Naive thymus-derived CD8-positive, alpha-beta T cell (primary cell): Measurements from ENCODE around the gene LAMP2. TPM values are rescaled to one million over a fixed set of nuclear protein-coding genes. Genes with fewer than 3 reads are reported as not detected.

Experiments used
- ATAC-seq, 2 donors: fragments of 150-1000 bp; cut with Tn5 transposase in 1 of 2; sonication (Bioruptor Pico), chemical (Tn5 transposase) in 1 of 2; 1 replicate in 1 of 2; 2 replicates in 1 of 2; pipeline ENCODE4 v1.10.0; 2021; ENCODE audit warnings: mild to moderate bottlenecking in 2 of 2, moderate library complexity in 2 of 2
- POLR2A ChIA-PET: fragments of 350-600 bp; sonication (Branson Sonifier 250); formaldehyde crosslinking; loops from one replicate; lab custom pipeline; 2021; ENCODE audit warnings: antibody characterized with exemption; lab: Charles Lee
- DNase-seq, 10 donors: peaks; one replicate each; pipeline versions ENCODE4 v3.0.0 to v3.0.0-alpha.2; 2020 to 2022
- H3K27ac Mint-ChIP-seq, 10 donors: one replicate each; pipeline ENCODE4 v1.8.0; 2020 to 2022; ENCODE audit warnings: mild to moderate bottlenecking in 10 of 10, mixed read lengths in 10 of 10, moderate library complexity in 4 of 10, inconsistent platforms in 1 of 10
- H3K27me3 Mint-ChIP-seq, 5 donors: one replicate each; pipeline ENCODE4 v1.8.0; 2021 to 2022; ENCODE audit warnings: mixed read lengths in 5 of 5
- H3K36me3 Mint-ChIP-seq, 3 donors: one replicate each; pipeline ENCODE4 v1.8.0; 2020 to 2022; ENCODE audit warnings: mixed read lengths in 3 of 3, mild to moderate bottlenecking in 2 of 3, inconsistent platforms in 1 of 3
- H3K4me1 Mint-ChIP-seq, 4 donors: one replicate each; pipeline ENCODE4 v1.8.0; 2021 to 2022; ENCODE audit warnings: mixed read lengths in 4 of 4
- H3K4me3 Mint-ChIP-seq, 10 donors: one replicate each; pipeline ENCODE4 v1.8.0; 2020 to 2022; ENCODE audit warnings: mild to moderate bottlenecking in 10 of 10, mixed read lengths in 10 of 10, moderate library complexity in 6 of 10, inconsistent platforms in 1 of 10
- H3K9me3 Mint-ChIP-seq, 9 donors: one replicate each; pipeline ENCODE4 v1.8.0; 2020 to 2022; ENCODE audit warnings: mixed read lengths in 9 of 9, mild to moderate bottlenecking in 3 of 9, inconsistent platforms in 1 of 9, moderate library complexity in 1 of 9
- polyA plus RNA-seq, 3 donors: library from polyadenylated mRNA; unstranded; fragments of 300-500 nt; fragmentation: Illumina TruSeq; gene quantifications; one replicate each; pipeline ENCODE4 v1.2.3, GENCODE V29; 2021
- total RNA-seq, 8 experiments: library from RNA in 2 of 8; stranded (reverse) in 2 of 8; gene quantifications; one replicate each; pipeline ENCODE4 v1.2.3 and lab custom pipeline; 2021 to 2026

Gene LAMP2
- total and polyA plus RNA-seq, 5 experiments from 2014 or later, result 39.2 to 78.3 (median 61.3) TPM

DNA sequence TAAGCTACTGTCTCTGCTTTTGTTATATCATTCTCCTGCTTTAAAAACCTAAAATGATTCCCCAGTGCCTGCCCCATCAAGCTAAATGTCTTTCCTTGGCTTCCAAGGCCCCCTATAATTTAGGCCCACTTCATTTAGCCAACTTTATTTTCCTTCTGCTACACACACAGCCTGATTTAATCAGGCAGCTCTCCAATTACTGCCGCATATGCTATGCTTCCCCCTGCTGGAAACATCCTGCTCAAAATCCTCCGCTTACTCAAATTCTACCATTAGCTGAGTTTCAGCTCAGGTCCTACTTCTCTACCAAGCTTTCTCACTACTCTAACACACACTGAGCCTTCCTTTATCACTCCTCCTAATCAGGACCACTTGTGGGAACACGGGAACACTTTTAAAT is 17.0 kb downstream of the LAMP2 start:
- Mint-ChIP-seq H3K27ac (peak overlapping the region in 6 of 10 donors; percentile 7 to 65 (median 35)), H3K4me3 (peak overlapping the region in 2 of 10 donors; percentile 1 to 36), H3K9me3 (no peaks in the 10 kb centered on the region), H3K27me3 (no peaks in the 10 kb centered on the region), H3K4me1 (peaks cover 7 to 25% (median 14%) of the 10 kb centered on the region in 4 donors), H3K36me3 (peaks cover 0 to 44% (median 4%) of the 10 kb centered on the region in 3 donors)
- POLR2A ChIA-PET, result interaction anchor here (1.3 to 1.8 kb wide), 3 partner anchors 10 to 108 kb away, joined by 3 to 5 read pairs (median 4); no protein-coding TSS in a partner anchor
- DNase-seq, result peak in 2 of 10 donors; percentile 23 to 24
- peak; percentile 27 to 57 for ATAC-seq

DNA sequence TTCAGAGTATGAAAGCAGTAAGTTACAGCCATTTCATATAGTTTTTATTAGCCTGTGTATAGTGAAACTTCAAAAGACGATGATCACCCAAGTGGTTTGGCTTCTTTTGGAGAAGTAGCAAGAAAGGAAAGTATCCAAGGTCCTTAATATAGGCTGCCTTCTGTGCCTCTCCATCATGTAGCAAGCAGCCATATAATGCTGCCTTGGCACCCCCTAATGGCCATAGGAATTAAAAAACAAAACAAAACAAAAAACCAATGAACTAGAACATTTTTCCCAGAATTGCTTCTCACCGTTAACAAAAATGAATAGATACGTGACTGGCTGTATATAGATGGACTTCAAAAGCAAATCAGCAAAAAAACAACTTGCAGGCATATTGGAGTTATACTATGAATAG is 18.9 kb downstream of the LAMP2 start:
- Mint-ChIP-seq H3K27me3 (no peaks in the 10 kb centered on the region), H3K9me3 (no peaks in the 10 kb centered on the region), H3K27ac (peak overlapping the region in 2 of 10 donors; percentile 17 to 20), H3K4me3 (no peak overlapping the region), H3K36me3 (peaks cover 3 to 58% (median 4%) of the 10 kb centered on the region in 3 donors), H3K4me1 (peaks cover 5 to 14% (median 10%) of the 10 kb centered on the region in 4 donors)
- POLR2A ChIA-PET, result no interaction called here
- DNase-seq (peak in 2 of 10 donors; percentile 10 to 20), ATAC-seq (no peak)

DNA sequence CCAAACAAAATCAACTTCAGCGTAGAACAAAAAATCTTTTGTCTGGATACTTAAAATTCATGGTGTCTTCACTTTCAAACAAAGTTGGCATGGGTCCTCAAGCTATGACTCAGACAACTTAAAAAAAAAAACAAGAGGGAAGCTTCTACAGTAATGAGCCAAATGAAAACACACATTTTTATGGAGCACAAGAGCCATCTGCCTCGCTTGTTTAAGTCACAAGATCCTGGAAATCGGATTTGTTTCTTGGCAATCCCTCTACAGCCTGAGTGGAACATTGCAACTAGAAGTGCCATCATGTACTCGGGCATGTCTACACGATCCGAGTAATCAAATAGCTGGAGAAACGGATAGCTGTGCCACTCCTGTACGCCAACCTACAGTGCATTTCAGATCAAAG is 22.6 kb downstream of the LAMP2 start:
- H3K4me3 Mint-ChIP-seq, result no peak overlapping the region
- ATAC-seq (no peak), DNase-seq (no peak)
- peaks cover 0 to 4% (median 0%) of the 10 kb centered on the region in 4 donors for H3K4me1 Mint-ChIP-seq
- POLR2A ChIA-PET, result no interaction called here
- peaks cover 0 to 76% (median 7%) of the 10 kb centered on the region in 3 donors for H3K36me3 Mint-ChIP-seq
- no peaks in the 10 kb centered on the region for H3K9me3 Mint-ChIP-seq
- H3K27ac Mint-ChIP-seq, result no peak overlapping the region
- H3K27me3 Mint-ChIP-seq, result no peaks in the 10 kb centered on the region

DNA sequence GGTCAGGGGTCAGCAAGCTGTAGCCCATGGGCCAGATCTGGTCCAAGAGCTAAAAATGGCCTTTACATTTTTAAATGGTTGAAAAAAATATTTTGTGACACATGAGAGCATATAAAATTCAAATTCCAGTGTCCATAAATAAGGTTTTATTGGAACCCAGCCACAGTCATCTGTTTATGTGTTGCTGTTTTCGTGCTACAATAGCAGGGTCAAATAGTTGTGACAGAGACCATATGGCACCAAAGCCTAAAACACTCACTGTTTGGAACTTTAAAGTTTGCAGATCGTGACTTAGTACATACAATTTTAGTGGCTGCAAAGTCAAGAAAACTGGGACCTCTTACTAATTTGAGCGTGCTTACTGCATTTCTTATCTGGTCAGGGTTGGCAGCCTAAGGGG is 29.2 kb downstream of the LAMP2 start:
- POLR2A ChIA-PET, result no interaction called here
- H3K27ac Mint-ChIP-seq, result no peak overlapping the region
- peaks cover 0 to 63% (median 4%) of the 10 kb centered on the region in 3 donors for H3K36me3 Mint-ChIP-seq
- DNase-seq (no peak), ATAC-seq (no peak)
- no peaks in the 10 kb centered on the region for H3K9me3 Mint-ChIP-seq
- no peaks in the 10 kb centered on the region for H3K27me3 Mint-ChIP-seq
- no peaks in the 10 kb centered on the region for H3K4me1 Mint-ChIP-seq
- no peak overlapping the region for H3K4me3 Mint-ChIP-seq

DNA sequence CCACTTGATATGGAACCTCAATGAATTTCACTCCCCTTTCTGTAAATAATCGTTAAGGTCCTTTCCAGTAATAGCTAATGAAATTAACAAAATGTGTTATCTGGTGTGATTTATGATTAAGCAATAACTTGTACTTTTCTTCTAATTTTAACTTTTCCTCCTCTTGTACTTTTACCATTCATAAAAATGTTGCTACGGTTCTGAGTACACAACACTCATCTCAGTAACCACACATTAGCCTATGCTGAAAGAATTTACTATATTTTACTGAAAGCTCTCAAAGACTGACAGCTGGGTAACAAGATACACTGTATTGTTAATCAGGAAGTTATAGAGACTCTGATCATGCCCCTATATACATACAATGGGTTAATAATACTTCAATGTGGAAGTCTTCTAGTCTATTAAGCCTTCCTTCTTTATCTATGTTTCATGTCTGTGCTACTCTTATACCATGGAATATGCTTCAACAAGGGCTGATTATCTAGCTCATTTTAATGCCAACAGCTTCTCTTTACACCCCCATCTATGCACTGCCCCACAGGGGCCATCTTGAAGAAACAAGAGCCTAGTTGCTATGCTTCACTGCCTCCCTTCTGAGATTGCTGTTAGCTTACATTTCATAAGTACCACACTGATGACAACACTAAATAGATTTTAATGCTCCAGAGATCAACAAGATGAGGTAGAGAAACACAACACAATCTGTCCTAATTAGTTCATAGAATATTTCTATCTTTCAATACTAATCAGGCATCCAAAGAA is 39.1 kb downstream of the LAMP2 start:
- no peak for ATAC-seq
- H3K9me3 Mint-ChIP-seq, result no peaks in the 10 kb centered on the region
- H3K36me3 Mint-ChIP-seq, result peaks cover 0 to 25% (median 2%) of the 10 kb centered on the region in 3 donors
- H3K4me1 Mint-ChIP-seq, result peaks cover 5 to 19% (median 10%) of the 10 kb centered on the region in 4 donors
- no peak overlapping the region for H3K4me3 Mint-ChIP-seq
- H3K27me3 Mint-ChIP-seq, result no peaks in the 10 kb centered on the region
- POLR2A ChIA-PET, result no interaction called here
- no peak for DNase-seq
- peak overlapping the region in 3 of 10 donors; percentile 9 to 36 (median 14) for H3K27ac Mint-ChIP-seq

DNA sequence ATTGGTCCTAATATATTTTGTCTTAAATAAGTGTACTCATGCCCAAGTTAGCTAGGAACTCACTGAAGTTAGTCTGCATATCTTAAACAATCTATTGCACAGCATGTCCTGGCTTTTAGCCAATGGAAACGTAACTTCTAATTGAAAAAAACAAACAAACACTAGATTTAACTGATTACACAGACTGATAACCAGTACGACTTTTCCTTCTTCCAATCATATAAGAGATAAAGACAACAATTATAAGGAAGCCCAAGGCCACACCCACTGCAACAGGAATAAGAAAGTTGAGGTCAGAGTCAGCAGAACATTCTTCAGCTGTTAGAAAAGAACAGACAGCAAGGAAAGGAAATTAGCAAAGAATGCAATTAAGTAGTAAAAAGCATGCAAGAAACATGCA is 40.8 kb downstream of the LAMP2 start:
- DNase-seq, result no peak
- ATAC-seq, result no peak
- H3K4me1 Mint-ChIP-seq, result peaks cover 5 to 19% (median 10%) of the 10 kb centered on the region in 4 donors
- no peaks in the 10 kb centered on the region for H3K9me3 Mint-ChIP-seq
- peaks cover 0 to 15% (median 2%) of the 10 kb centered on the region in 3 donors for H3K36me3 Mint-ChIP-seq
- H3K4me3 Mint-ChIP-seq, result peak overlapping the region in 1 of 10 donors; percentile 41
- H3K27me3 Mint-ChIP-seq, result no peaks in the 10 kb centered on the region
- POLR2A ChIA-PET, result interaction anchor here (0.8 to 1.3 kb wide), 2 partner anchors 8 to 12 kb away, joined by 3 to 4 read pairs; no protein-coding TSS in a partner anchor
- peak overlapping the region in 4 of 10 donors; percentile 3 to 23 (median 18) for H3K27ac Mint-ChIP-seq

DNA sequence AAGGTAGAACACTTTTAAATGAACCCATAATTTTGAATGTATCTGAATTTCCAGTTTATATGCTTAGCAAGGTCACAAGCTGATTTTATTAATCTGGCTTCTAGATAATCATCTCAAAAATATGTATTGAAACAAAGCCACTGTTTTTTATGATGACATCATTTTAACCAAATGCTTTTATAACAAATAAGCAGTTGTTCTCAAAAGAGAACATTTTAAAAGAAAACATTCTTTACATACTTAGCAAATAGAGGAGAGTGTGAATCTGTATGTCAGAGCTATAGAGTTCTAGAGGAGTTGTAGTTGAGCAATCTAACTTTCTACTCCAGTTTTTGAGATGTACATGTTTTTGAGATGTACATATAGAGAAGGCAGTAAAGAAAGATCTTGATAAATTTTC is 42.5 kb downstream of the LAMP2 start:
- Mint-ChIP-seq H3K27me3 (no peaks in the 10 kb centered on the region), H3K4me1 (peaks cover 3 to 14% (median 10%) of the 10 kb centered on the region in 4 donors), H3K9me3 (no peaks in the 10 kb centered on the region), H3K36me3 (no peaks in the 10 kb centered on the region), H3K27ac (no peak overlapping the region), H3K4me3 (no peak overlapping the region)
- DNase-seq, result no peak
- no peak for ATAC-seq
- POLR2A ChIA-PET, result no interaction called here

DNA sequence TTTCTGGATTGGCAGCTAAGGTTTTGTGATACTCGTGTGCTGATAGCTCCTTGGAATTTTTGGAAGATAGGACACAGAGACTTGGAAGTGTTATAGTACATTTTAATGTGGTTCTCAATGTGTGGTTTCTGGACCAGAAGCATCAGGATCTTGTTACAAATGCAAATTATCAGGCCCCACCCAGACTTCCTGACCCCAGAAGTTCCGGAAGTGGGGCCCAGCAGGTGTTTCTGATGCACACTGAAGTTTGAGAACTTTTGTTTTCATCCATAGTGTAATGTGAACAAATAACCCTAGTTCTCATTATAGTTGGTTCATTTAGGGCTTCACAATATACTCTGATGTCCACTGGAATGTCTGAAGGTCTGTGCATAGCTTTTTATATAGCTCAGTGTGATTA is 49.6 kb downstream of the LAMP2 start:
- POLR2A ChIA-PET, result no interaction called here
- H3K36me3 Mint-ChIP-seq, result peaks cover 0 to 3% (median 0%) of the 10 kb centered on the region in 3 donors
- peak overlapping the region in 7 of 10 donors; percentile 26 to 46 (median 41) for H3K4me3 Mint-ChIP-seq
- peak; percentile 43 to 59 for ATAC-seq
- no peaks in the 10 kb centered on the region for H3K27me3 Mint-ChIP-seq
- DNase-seq, result peak in 7 of 10 donors; percentile 3 to 36 (median 11)
- peaks cover 4 to 25% (median 19%) of the 10 kb centered on the region in 4 donors for H3K4me1 Mint-ChIP-seq
- peak overlapping the region; percentile 66 to 91 (median 82) for H3K27ac Mint-ChIP-seq
- no peaks in the 10 kb centered on the region for H3K9me3 Mint-ChIP-seq

DNA sequence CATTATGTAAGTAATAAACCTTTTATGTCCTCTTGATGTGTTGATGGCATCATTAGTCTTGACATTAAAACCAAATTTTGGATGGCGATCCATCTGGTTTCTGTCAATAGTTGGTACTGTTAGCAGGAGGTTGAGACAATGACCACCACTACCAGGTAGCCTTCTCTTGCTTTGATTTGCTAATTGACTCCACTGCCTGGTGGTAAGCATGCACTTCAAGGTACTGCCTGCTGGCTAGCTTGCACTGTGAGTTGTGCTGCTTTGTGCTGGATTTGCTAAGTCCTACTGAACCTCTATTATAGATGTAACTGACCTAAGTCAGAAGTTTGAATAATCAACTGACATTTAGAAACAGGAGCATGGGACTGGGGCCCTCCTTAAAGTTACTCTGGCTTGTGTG is 60.9 kb downstream of the LAMP2 start:
- H3K4me3 Mint-ChIP-seq, result no peak overlapping the region
- H3K27ac Mint-ChIP-seq, result no peak overlapping the region
- ATAC-seq (no peak), DNase-seq (no peak)
- peaks cover 0 to 5% (median 0%) of the 10 kb centered on the region in 3 donors for H3K36me3 Mint-ChIP-seq
- no peaks in the 10 kb centered on the region for H3K27me3 Mint-ChIP-seq
- H3K9me3 Mint-ChIP-seq, result peaks cover 0 to 9% (median 0%) of the 10 kb centered on the region in 9 donors
- H3K4me1 Mint-ChIP-seq, result no peaks in the 10 kb centered on the region
- POLR2A ChIA-PET, result no interaction called here

DNA sequence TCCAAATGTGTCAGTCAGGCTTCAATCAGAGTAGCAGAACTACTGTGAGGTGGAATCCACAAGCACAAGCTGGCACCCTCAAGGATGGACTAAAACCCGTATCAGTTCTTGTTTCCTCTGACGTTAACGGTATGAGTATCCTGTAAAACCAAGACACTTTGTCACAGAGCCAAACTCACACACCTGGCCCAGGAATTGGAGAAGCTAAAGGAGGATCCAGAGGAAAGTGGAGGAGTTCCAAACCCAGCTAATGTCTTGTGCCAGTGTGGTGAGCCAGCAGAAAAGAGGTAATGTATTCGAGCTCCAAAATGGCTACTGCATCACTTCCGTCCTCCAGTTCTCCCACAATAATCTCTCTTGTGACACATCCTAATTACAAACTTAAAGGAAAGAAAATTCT is 62.5 kb downstream of the LAMP2 start:
- ATAC-seq (no peak), DNase-seq (no peak)
- H3K36me3 Mint-ChIP-seq, result peaks cover 0 to 5% (median 0%) of the 10 kb centered on the region in 3 donors
- no peaks in the 10 kb centered on the region for H3K4me1 Mint-ChIP-seq
- POLR2A ChIA-PET, result no interaction called here
- no peak overlapping the region for H3K27ac Mint-ChIP-seq
- H3K4me3 Mint-ChIP-seq, result no peak overlapping the region
- peaks cover 0 to 9% (median 0%) of the 10 kb centered on the region in 9 donors for H3K9me3 Mint-ChIP-seq
- H3K27me3 Mint-ChIP-seq, result no peaks in the 10 kb centered on the region

DNA sequence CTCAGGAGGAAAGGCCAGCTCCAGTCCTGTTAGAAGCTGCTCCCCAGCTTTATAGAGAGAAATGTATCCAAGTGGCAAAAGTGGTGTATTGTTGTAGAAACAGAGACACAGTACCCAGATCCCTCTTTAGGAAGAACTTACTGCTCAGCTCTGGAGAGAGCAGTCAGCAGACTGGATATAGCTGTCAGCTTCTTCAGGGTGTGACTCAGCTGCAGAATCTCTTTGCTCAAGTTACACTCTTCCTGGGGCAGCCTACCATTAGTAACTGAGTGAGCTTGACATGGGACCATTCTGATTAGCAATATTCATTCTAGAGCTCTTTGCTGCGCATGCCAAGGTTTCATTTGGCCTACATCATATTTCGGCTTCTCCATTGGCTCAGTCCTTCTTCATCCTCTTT is 66.7 kb downstream of the LAMP2 start:
- no peaks in the 10 kb centered on the region for H3K27me3 Mint-ChIP-seq
- H3K9me3 Mint-ChIP-seq, result peaks cover 0 to 5% (median 0%) of the 10 kb centered on the region in 9 donors
- H3K36me3 Mint-ChIP-seq, result no peaks in the 10 kb centered on the region
- no peak for ATAC-seq
- no peak overlapping the region for H3K27ac Mint-ChIP-seq
- no peak overlapping the region for H3K4me3 Mint-ChIP-seq
- H3K4me1 Mint-ChIP-seq, result peaks cover 0 to 3% (median 0%) of the 10 kb centered on the region in 4 donors
- DNase-seq, result no peak
- POLR2A ChIA-PET, result no interaction called here

DNA sequence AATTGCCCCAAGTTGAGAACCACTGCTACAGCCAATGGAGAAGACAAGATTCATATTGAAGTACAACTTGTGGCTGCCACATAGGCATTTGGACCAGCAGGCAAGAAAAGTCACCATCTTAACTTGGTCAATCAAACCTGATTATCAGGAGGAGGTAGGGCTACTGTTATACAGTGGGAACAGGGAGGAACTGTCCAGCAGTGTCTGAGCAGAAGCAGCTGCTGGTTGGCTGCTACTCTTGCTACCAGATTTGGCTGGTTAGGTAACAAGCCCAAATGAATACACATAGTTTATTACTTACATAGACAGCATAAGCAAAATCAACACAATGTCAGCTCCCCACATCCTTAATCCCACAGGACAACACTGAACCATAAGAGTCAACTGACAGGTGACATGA is 67.8 kb downstream of the LAMP2 start:
- no peaks in the 10 kb centered on the region for H3K36me3 Mint-ChIP-seq
- H3K27ac Mint-ChIP-seq, result no peak overlapping the region
- POLR2A ChIA-PET, result no interaction called here
- peaks cover 0 to 3% (median 0%) of the 10 kb centered on the region in 4 donors for H3K4me1 Mint-ChIP-seq
- H3K27me3 Mint-ChIP-seq, result no peaks in the 10 kb centered on the region
- DNase-seq (no peak), ATAC-seq (no peak)
- peaks cover 0 to 5% (median 0%) of the 10 kb centered on the region in 9 donors for H3K9me3 Mint-ChIP-seq
- no peak overlapping the region for H3K4me3 Mint-ChIP-seq

DNA sequence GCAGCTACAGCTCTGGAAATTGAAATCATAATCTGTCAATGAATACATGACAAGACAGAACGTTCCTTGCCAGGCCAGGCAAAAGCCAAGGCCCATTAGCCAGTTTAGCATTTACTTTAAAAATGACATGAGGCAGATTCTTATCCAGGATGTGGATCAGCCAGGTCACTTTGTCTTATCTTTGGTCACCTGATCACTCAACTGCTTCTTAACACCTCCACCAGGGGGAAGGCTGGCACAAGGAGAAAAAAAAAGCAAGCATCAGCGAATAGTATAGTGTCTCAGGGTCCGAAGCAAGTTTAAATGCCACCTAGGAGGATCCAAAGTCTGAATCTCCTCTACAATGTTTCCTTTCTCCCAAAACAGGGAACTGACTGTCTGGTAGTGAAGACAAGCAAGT is 88.4 kb downstream of the LAMP2 start:
- Mint-ChIP-seq H3K36me3 (no peaks in the 10 kb centered on the region), H3K4me3 (no peak overlapping the region), H3K27ac (peak overlapping the region in 2 of 10 donors; percentile 17 to 18), H3K4me1 (peaks cover 0 to 8% (median 6%) of the 10 kb centered on the region in 4 donors), H3K9me3 (no peaks in the 10 kb centered on the region), H3K27me3 (peaks cover 0 to 1% (median 0%) of the 10 kb centered on the region in 5 donors)
- POLR2A ChIA-PET, result interaction anchor here (1.6 kb wide), 1 partner anchor 72 kb away, joined by 5 read pairs; no protein-coding TSS in a partner anchor
- DNase-seq (peak in 9 of 10 donors; percentile 1 to 64 (median 33)), ATAC-seq (peak; percentile 72 to 82)
